Measurements from ENCODE around the gene ARHGAP18.

DNA sequence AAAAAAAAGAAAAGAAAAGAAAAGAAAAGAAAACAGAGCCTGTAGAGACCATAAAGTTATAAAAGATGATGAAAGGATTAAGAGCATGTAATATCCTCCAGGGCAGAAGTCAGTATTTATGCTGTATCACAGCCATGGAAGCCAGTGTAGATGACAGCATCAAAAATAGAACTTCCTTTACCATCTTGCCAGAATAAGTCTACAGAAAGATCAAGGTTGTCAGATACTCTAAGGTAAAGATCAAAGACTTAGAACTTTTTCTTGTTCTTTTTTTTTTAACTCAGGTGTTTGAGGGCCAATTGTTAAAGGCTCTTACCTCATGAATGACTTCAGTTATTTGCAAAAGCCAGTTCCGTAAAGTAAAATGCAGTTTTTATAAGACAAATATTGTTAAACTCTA lies 54.6 kb downstream of the ARHGAP18 start:
- no peak for TF ChIP-seq POLR2A (IDR thresholded peaks at IDR 0.05)
- TF ChIP-seq CTCF (IDR thresholded peaks at IDR 0.05) = no peak
